ENCODE results near the gene ORAI1. TPM values are rescaled to one million over a fixed set of nuclear protein-coding genes. Genes with fewer than 3 reads are reported as not detected.

The ORAI1 gene
- total and polyA plus RNA-seq, 3 donors from 2014 or later, result 30.3 to 70.7 (median 46.8) TPM

DNA sequence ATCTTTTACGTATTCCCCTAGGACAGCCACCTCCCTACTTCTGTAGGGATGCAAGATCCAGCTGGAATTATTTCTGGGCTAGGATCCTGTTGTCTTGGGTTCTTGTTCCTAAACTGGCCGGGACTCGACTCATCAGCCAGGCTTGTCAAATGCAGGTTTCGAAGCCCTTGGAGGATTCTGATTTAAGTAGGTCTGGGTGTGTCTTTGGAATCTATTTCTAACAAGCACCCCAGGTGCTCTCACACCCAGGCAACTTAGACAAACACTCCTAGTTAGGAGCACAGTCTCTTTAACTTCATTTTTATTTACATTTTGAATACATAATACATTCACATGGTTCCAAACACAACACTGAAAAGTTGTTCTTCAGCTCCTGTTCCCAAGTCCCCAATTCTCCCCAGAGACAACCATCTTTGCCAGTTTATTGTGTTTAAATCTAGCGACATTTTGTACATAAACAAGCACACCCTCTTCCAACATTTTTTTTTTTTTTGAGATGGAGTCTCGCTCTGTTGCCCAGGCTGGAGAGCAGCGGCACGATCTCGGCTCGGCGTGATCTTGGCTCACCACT lies 22.2 kb downstream of the ORAI1 start:
- 94 to 97% methylated on average over 11 of the region's 11 CpGs for WGBS, 2 donors
- no peak for DNase-seq

DNA sequence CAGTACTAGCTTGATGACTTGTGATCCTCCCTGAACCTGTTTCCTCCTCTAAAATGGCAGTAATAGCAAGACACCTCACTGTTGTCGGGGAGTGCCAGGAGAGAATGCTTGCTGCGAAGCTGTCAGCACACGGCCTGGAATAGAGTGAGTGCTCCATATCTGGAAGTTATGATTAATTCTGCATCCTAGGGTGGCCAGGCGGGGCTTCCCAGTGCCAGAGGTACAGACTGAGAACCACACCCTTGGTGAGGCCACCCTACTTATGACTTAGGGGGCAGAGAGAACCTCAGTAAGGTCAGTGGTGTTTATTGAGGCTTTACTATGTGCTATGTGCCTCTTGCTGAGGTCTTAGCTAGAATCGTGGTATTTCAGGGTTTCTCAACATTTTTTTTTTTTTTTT lies 23.0 kb downstream of the ORAI1 start:
- intact Hi-C loops (cut with DNase I; ENCODE audit: low total_unique reads), result no loop called here
- H3K36me3 ChIP-seq (ENCODE audit: low read depth, missing control alignments), result no peaks in the 10 kb centered on the region
- TF ChIP-seq CTCF (IDR thresholded peaks at IDR 0.05), result no peak
- TF ChIP-seq POLR2A (IDR thresholded peaks at IDR 0.05), result no peak
- no peak for DNase-seq
- no peak overlapping the region for H3K27ac ChIP-seq
- H3K4me1 ChIP-seq, result no peaks in the 10 kb centered on the region
- WGBS, 2 donors, result 92 to 96% methylated on average over 5 of the region's 5 CpGs
- H3K4me3 ChIP-seq, result no peak overlapping the region
- no peaks in the 10 kb centered on the region for H3K9me3 ChIP-seq
- H3K27me3 ChIP-seq, result no peaks in the 10 kb centered on the region

More for the DNA sequence above, 22.2 kb downstream of the ORAI1 start:
- H3K9me3 ChIP-seq, result no peaks in the 10 kb centered on the region
- H3K4me3 ChIP-seq, result no peak overlapping the region
- no peaks in the 10 kb centered on the region for H3K36me3 ChIP-seq (ENCODE audit: low read depth, missing control alignments)
- H3K27me3 ChIP-seq, result no peaks in the 10 kb centered on the region
- no peak for TF ChIP-seq CTCF (IDR thresholded peaks at IDR 0.05)
- TF ChIP-seq POLR2A (IDR thresholded peaks at IDR 0.05), result no peak
- no peak overlapping the region for H3K27ac ChIP-seq
- intact Hi-C loops (cut with DNase I; ENCODE audit: low total_unique reads), result no loop called here
- no peaks in the 10 kb centered on the region for H3K4me1 ChIP-seq

GRCh38 chr12:121649819-121650353 lies 23.6 kb downstream of the ORAI1 start:
- TF ChIP-seq CTCF (IDR thresholded peaks at IDR 0.05), result no peak
- no peak for TF ChIP-seq POLR2A (IDR thresholded peaks at IDR 0.05)
- WGBS, 2 donors, result 92 to 94% methylated on average over 8 of the region's 8 CpGs
- no peak overlapping the region for H3K4me3 ChIP-seq
- H3K36me3 ChIP-seq (ENCODE audit: low read depth, missing control alignments), result no peaks in the 10 kb centered on the region
- no peaks in the 10 kb centered on the region for H3K9me3 ChIP-seq
- no peaks in the 10 kb centered on the region for H3K27me3 ChIP-seq
- H3K27ac ChIP-seq, result no peak overlapping the region
- no peak for DNase-seq
- intact Hi-C loops (cut with DNase I; ENCODE audit: low total_unique reads), result no loop called here
- no peaks in the 10 kb centered on the region for H3K4me1 ChIP-seq

DNA sequence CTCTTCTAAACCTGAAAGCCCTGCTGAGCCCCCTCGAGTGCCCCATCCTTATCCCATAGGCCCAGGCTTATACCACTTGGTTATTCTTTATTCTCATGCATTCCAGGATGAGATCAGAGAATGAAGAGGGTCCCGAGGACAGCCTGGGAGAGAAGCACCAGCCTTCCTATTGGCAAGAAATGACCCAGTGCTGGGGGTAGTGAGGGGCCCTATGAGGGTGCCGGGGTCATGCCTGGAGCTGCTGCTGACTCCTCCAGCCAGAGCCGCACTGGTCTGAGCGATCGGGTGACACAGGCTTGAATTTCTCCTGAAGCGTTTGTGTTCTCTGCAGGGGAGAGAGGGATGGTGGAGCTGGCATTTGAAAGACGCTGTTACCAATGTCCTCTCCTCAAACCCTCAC lies 25.0 kb downstream of the ORAI1 start:
- WGBS, 2 donors, result 83 to 91% methylated on average over 8 of the region's 8 CpGs
- TF ChIP-seq POLR2A (IDR thresholded peaks at IDR 0.05), result no peak
- no peak for TF ChIP-seq CTCF (IDR thresholded peaks at IDR 0.05)
- Histone ChIP-seq H3K27ac (no peak overlapping the region), H3K4me1 (no peaks in the 10 kb centered on the region), H3K9me3 (no peaks in the 10 kb centered on the region), H3K36me3 (ENCODE audit: low read depth, missing control alignments) (no peaks in the 10 kb centered on the region), H3K4me3 (no peak overlapping the region), H3K27me3 (no peaks in the 10 kb centered on the region)
- no peak for DNase-seq
- intact Hi-C loops (cut with DNase I; ENCODE audit: low total_unique reads), result no loop called here

Measured in testis (tissue), 3 donors.